Activated CD4-positive, CD25-positive, alpha-beta regulatory T cell treated with anti-CD3 and anti-CD28 coated beads, Interleukin-2, amount 50 U/mL, for 24 hours (primary cell): ENCODE results near the gene ANAPC1.
"Not testable (repeated sequence)": the region's sequence is repeated elsewhere in the genome, so short reads cannot be mapped to it uniquely, and the experiment has no call there.

Experiments used
- ATAC-seq, 2 donors: fragments of 150-1000 bp; cut with Tn5 transposase; one replicate each; pipeline ENCODE4 v1.10.0; 2021; ENCODE audit warnings: mild to moderate bottlenecking in 1 of 2, moderate library complexity in 1 of 2

Gene ANAPC1

GRCh38 chr2:111903930-111904439 lies 20.0 kb upstream of the ANAPC1 start:
- no peak for ATAC-seq

- no peak for ATAC-seq
Measured at GRCh38 chr2:111903516-111903915, 19.5 kb upstream of the ANAPC1 start.

GRCh38 chr2:111900859-111901258 lies 16.9 kb upstream of the ANAPC1 start:
- ATAC-seq: no peak

- ATAC-seq: peak; percentile 11 to 34
Measured at GRCh38 chr2:111898703-111899514, 14.9 kb upstream of the ANAPC1 start.

DNA sequence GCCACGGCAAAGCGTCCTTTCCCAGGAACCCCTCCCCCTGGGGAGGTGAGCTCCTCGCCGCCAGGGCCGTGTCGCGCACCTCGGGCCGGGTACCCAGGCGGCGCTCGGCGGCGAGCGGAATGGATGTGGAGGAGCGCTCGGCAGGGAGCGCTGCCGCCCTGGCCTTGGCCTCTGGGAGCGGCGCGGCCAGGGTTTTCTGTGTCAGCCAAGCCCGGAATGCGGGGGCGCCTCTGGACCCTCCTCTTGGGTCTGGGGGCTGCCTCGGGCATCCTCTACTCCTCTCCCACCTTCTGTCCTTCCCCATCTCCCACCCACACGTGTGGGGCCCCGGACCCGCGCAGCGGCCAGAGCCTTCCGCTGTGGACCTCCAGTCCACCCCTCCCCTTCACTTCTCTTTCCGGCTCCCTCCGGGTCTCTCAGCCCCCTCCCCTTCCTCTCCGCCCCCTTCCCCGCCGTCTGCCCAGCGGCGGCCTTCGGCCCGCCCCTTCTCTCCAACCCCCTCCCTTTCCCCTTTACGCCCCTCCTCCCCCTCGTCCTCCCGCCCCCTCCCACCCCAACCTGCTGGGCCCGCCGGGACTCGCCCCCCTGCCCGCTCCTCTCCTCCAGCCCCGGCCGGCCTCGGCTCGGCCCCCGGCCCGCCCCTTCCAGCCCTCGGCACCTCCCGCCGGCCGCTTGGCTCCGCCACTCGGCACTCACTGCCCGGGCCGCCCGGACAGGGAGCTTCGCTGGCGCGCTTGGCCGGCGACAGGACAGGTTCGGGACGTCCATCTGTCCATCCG lies 14.1 kb upstream of the ANAPC1 start, which contains the start of gene MERTK:
Gene MERTK, plus strand, starts transcription at position 684 of the 779 bp plus-strand sequence. CDS start 129 bp downstream, outside the sequence.
- ATAC-seq: peak; percentile 79 to 85

DNA sequence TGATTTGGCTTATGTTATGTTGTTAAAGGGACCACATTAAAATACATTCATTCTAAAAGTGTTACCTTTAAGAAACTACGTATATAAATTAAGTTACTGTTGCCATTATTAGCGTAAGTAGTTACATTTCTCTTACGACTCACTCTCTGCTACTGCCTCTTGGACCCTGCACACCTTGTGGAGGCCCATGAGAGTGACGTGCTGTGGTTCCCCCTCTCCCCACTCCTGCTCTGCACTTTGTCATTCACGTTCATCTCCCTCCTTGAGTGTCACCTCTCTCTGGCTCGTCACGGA lies 13.6 kb upstream of the ANAPC1 start:
- ATAC-seq: no peak

- ATAC-seq: no peak
Measured at GRCh38 chr2:111896576-111896975, 12.6 kb upstream of the ANAPC1 start.

DNA sequence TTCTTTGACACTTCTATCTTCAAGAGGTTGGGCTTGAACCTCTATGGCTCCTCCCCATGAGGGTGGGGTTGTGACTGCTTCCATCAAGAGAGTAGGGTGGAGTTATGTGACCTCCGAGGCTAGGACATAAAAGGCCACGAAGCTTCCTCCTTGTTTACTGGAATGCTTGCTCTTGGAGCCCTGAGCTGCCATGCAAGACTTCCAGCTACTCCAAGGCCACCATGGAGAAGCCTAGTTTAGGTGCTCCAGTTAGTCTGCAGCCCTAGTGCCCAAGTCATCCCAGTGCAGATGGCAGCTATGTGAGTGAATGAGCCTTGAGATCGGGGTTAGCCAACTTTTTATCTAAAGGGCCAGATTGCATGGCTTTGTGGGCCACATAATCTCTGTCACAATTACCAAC lies 12.0 kb upstream of the ANAPC1 start:
- no peak for ATAC-seq

GRCh38 chr2:111884592-111884964 lies 585 bp upstream of the ANAPC1 start:
- ATAC-seq: peak in 1 of 2 donors; percentile 3

GRCh38 chr2:111872806-111873205 lies 11.2 kb downstream of the ANAPC1 start:
- not testable (repeated sequence) for ATAC-seq

DNA sequence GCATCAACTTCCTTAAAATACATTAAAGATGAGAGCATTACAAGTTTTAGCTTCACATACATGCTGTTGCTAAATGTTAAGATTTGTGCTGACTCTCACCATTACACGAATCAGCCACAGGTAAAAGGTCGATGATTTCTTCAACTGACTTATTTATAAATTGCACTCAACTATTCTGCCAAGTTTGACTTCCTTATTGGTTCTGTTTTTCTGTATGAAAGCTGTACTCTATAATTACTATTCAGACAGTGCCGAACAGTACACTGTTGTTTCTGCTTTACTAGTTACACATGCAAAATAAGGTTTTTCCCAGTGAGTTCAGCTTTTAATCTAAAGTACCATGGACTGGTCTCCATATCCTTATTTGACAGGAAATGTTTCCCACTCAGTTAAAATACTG lies 18.9 kb downstream of the ANAPC1 start:
- not testable (repeated sequence) for ATAC-seq

GRCh38 chr2:111860005-111860404 lies 24.0 kb downstream of the ANAPC1 start:
- peak in 1 of 2 donors; percentile 53 for ATAC-seq

DNA sequence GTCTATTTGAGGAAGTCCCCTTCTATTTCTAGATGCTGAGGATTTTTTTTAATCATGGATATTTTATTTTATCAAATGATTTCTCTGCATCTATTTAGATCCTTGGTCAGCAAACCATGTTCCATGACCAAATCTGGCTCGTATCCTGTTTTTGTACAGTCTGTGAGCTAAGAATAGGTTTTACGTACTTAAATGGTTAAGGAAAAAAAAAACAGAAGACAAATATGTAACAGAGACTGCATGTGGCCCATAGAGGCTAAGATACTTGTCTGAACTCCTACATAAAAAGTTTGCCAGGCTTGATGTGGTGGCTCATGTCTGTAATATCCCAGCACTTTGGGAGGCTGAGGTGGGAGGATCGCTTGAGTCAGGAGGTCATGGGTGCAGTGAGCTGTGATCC lies 31.4 kb downstream of the ANAPC1 start:
- not testable (repeated sequence) for ATAC-seq

DNA sequence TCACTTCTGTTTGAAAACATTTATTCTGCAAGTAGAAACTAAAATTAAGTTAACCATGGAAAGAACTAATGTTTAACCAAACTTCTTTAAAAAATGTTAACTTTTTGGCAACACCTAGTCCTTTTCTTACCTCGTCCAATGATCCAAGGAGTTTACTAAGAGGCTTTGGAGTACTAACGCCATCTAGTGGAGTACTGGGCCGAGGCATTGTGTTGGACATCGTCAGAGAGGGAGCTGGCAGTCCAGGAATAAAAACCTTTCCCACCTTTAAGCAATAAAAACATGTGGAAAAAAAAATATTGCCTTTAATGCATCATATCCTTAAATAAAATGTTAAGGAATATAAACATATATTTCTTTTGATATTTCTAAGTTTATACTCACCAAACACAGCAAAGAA lies 33.3 kb downstream of the ANAPC1 start:
- peak in 1 of 2 donors; percentile 48 for ATAC-seq

- ATAC-seq: not testable (repeated sequence)
Measured at GRCh38 chr2:111839625-111840282, 44.2 kb downstream of the ANAPC1 start.

DNA sequence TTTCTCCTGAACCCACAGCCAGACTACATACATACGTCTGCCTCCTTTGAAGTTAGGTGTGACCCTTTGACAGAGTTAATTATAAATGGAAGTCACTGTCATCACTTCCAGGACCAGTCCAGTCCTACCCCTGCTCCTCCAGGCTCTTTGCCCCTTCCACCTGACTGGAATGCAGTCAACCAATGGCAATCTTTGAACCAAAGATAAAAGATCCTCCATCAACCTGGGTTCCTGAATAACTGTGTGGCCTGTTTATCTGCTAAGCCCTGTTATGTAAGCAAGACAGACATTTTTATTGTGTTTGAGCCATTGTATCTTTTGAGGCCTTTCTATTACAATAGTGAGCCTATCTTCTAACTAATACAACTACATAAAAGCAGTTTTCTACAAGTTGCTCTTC lies 45.0 kb downstream of the ANAPC1 start:
- ATAC-seq: not testable (repeated sequence)

DNA sequence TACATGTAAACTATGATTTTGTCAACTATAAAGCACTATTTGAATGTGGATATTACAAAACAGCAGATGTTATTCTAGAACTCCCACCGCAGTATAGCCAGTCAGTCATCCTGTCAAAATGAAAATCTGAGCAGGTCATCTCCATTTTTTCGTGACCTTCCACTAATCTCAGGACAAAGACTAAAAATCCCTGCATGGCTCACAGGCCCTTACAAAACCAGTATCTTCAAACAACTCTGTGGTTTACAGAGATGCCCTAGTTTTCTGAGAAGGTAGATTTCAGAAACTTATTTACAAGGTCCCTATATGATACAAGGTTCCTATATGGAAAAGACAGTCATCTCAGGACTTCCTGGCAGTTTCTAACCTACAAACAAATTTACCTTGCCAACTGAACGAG lies 49.8 kb downstream of the ANAPC1 start:
- ATAC-seq: peak; percentile 53 to 65

- ATAC-seq: peak; percentile 60 to 71
Measured at GRCh38 chr2:111830479-111830878, 53.5 kb downstream of the ANAPC1 start.

DNA sequence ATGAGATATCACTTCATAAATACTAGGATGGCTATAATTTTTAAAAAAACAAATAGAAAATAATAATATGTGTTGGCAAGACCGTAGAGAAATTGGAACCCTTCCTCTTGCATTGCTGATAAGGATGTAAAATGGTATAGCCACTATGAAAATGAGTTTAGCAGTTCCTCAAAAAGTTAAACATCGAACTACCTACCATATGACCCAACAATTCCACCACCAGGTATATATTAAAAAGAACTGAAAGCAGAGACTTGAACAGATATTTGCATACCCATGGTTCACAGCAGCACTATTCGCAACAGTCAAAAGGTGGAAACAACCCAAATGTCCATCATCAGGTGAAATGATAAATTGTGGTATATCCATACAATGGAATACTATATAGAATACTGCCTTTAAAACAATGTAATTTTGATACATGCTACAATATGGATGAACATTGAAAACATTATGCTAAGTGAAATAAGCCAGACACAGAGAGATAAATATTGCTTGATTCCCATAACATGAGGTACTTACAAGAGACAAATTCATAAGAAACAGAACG lies 55.7 kb downstream of the ANAPC1 start:
- not testable (repeated sequence) for ATAC-seq

DNA sequence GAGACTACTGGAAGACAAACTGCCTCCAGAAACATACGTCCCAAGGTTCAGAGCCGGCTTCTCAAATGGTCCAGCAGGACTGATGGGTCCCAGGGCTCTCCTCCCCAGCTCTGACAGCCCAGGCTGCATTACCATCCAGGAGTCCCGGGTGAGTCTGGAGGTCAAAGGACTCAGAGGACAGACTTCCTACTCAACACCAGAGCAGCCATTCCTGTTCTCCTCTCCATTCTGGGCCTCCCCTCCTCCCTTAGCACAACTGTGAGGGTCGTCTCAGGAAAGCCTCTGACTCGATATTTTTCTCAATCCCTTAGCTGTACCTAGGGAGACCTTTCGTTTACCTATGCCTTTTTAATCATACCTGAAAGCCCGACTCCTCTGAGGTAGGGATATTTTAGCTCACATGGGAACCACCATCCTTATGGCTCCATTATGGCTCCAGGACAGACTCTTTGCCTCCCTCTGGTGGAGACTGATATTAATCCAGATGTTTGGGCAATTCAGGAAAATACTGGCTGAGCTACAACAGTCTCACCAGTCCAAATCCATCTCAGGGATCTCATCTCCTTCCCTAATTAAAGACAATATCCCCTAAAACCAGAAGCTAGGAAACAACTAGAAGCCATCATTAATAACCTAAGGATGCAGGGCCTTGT lies 70.9 kb downstream of the ANAPC1 start:
- not testable (repeated sequence) for ATAC-seq

DNA sequence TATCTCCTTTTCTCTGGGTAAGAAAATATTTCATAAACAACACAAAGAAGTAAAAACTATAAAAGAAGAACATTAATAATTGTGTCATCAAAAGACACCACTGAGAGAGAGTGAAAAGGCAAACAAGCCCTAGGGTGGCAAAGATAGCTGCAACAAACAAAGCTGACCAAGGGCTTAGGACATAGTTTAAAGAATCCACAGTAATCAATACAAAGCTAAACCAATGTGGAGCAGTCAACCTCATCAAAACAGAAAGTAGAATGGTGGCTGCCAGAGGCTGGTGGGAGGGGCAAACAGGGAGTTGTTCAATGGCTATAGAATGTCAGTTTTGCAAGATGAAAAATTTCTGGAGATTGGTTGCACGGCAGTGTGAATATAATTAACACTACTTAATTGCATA lies 93.4 kb downstream of the ANAPC1 start:
- not testable (repeated sequence) for ATAC-seq

GRCh38 chr2:111784081-111784480 lies 99.9 kb downstream of the ANAPC1 start:
- ATAC-seq: not testable (repeated sequence)
